IPS DF 4.7 (cell line): ENCODE results near the gene TESK2.
A peak's percentile ranks its signal among the peaks of the same experiment; 100 is the strongest.

Experiments used
- DNase-seq: peaks from one replicate; pipeline ENCODE4 v3.0.0-alpha.2; 2013; ENCODE audit warnings: low spot score; ENCODE audit errors: extremely low read depth

TESK2 gene

DNA sequence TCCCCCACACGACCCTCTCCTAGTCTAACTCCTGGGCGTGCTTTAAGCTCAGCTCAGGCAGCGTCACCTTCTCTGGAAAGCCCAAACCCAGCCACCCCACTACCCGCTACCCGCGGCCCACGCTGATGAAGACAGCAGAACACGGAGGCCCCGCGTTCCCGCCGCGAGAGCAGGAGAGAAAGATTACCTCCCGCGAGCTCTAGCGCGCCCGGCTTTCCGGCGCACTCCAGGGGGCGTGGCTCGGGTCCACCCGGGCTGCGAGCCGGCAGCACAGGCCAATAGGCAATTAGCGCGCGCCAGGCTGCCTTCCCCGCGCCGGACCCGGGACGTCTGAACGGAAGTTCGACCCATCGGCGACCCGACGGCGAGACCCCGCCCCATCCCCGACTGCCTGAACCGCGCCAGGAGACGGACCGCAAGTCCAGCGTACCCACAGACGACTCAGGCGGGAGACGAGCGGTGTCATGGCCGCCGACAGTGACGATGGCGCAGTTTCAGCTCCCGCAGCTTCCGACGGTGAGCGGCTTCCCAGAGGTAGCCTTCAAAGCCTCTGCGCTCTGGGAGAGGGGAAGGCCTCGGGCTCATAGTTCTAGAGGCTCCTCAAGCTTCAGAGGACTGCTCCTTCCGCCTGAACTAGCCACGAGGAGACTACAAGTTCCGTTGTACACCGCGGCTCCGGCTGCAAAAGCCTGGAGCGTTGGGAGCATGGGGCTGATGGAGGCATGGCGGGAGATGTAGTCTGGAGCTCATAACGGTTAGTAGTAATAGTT lies 151.0 kb downstream of the TESK2 start, which contains the start of the genes MUTYH and TOE1:
TSS of gene MUTYH (minus strand) at position 652 of the 770 bp plus-strand sequence. CDS start 5,935 bp downstream, outside the sequence.
TSS of gene TOE1 (plus strand) at position 382 of the 770 bp plus-strand sequence. CDS start at position 465, 83 bp downstream.
- peak; percentile 68 for DNase-seq

GRCh38 chr1:45337630-45338325 lies 153.2 kb downstream of the TESK2 start:
- DNase-seq: no peak

GRCh38 chr1:45335855-45336324 lies 155.1 kb downstream of the TESK2 start:
- DNase-seq: no peak

DNA sequence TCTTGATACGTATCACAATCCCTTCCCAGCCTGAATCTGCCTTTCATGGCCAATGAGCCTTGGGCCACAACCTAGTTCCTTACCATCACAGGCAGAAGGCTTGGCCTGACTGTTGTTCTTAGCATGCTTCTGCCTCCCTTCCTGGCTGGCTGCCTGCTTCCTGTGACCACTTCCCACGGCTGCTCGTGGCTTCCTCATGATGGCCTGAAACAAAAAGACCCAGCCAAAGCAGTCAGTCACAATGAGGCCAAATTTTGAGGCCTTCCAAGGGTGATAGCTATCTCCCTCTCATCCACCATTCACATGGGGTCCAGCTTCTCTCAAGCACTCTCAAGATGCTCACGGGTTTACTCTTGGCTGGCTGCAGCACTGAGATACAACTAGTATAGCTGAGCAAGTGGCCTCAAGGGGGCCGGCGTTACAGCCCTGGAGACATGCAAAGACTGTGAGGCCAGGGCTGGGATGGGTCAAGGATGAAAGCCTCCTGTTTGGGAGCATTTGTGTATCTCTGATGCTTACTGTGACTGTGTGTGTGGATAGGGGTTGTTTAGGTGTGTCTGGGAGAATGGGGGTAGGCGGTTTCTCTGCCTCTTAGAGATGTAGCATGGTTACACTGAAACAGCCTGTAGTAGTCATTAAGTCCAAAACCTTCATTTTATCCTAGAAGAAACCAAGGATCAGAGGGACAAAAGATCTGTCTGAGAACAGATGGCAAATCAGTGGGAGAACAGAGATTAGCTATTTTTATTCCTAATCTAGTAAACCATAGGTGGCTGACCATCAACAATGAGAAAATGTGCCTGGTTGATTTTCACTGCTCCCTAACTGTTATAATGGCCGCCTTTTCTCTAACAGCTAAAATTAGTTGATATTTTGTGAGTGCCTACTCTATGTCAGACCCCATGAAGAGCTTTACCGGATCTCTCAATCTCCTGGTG lies 156.4 kb downstream of the TESK2 start:
- DNase-seq: no peak

- no peak for DNase-seq
Observed at GRCh38 chr1:45332346-45332720, 158.6 kb downstream of the TESK2 start.

- no peak for DNase-seq
Observed at GRCh38 chr1:45331436-45332345, 159.3 kb downstream of the TESK2 start.

DNA sequence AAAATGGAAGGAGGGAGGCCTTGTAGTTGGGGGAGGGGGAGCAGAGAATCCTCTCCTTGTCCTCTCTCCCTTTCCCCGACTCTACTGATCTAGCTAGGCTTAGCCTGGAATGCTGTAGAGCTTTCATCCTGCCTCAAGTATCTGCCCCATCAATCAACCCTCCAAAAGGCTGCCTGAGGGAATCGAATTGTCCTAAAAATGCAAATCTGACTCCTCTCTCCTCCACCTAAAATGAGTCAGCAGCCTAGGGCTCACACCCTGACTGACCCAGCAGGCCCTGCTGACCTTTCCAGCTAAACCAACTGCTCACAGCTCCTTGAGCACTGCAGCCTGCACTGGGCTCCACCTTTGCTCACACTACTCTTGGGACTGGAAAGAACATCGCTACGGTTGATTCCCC lies 161.5 kb downstream of the TESK2 start:
- DNase-seq: no peak

GRCh38 chr1:45328680-45329079 lies 162.3 kb downstream of the TESK2 start:
- no peak for DNase-seq

DNA sequence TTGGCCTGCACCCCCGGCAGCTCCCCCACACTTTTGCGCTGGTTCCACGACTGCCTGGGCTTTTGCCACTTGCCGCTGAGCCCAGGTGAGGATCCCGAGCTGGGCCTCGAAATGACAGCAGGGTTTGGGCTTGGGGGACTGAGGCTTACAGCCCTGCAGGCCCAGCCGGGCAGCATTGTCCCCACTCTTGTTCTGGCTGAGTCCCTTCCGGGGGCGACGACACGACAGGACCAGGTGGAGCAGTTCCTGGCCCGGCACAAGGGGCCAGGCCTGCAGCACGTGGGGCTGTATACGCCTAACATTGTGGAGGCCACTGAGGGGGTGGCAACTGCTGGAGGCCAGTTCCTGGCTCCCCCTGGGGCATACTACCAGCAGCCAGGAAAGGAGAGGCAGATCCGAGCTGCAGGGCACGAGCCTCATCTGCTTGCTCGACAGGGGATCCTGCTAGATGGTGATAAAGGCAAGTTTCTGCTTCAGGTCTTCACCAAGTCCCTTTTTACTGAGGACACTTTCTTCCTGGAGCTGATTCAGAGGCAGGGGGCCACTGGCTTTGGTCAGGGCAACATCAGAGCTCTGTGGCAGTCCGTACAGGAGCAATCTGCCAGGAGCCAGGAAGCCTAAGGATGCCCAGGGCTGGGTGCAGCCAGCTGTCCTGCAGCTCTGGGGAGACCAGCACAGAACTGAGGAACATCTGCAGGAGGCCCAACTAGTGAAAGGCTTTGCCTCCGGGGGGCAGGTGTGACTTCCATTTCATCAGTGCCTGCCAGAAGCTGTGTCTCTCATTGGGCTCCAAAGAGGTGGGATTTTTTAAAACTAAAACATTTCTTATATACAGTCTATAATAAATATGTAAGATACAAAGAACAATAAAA lies 163.1 kb downstream of the TESK2 start:
- no peak for DNase-seq

GRCh38 chr1:45326627-45327623 lies 164.0 kb downstream of the TESK2 start, which contains the start of gene HPDL:
HPDL (plus strand) TSS chr1:45326895; CDS start chr1:45327149, 254 bp downstream.
- DNase-seq: peak; percentile 58

GRCh38 chr1:45325851-45326506 lies 165.0 kb downstream of the TESK2 start:
- no peak for DNase-seq

- no peak for DNase-seq
Observed at GRCh38 chr1:45322486-45323040, 168.4 kb downstream of the TESK2 start.

DNA sequence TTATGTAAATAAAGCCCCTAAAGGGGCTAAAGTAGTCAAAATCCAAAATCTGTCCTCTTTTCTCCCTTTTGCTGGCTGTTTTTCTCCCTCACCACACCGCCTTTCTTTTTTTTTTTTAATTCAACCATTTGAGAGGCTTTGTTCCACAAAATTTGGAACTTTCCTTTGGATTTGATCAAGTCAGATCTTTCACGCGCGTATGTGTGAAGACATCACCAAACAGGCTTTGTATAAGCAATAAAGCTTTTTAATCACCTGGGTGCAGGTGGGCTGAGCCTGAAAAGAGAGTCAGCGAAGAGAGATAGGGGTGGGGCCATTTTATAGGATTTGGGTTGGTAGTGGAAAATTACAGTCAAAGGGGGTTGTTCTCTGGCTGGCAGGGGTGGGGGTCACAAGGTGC lies 169.5 kb downstream of the TESK2 start:
- DNase-seq: no peak

DNA sequence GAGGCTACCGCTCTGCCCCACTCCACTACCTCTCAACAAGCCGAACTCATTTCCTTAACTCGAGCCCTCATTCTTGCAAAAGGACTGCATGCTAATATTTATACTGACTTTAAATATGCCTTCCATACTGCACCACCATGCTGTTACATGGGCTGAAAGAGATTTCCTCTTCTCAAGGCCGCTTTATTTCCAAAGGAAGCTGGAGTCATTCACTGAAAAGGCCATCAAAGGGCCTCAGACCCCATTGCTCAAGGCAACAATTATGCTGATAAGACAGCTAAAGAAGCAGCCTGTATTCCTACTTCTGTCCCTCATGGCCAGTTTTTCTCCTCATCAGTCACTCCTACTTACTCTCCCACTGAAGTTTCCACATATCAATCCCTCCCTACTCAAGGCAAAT lies 171.2 kb downstream of the TESK2 start:
- DNase-seq: no peak

DNA sequence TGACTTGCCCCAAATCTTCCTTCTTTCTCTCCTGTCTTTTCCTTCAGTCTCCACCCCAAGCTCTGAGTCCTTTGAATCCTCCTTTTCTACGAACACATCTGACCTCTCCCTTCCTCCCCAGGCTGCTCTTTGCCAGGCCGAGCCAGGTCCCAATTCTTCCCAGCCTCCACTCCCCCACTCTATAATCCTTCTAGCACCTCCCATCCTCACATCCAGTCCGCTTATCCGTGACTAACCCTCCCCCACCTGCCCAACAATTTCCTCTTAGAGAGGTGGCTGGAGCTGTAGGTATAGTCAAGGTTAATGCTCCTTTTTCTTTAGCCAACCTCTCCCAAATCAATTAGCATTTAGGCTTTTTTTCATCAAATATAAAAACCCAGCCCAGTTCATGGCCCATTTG lies 173.8 kb downstream of the TESK2 start:
- DNase-seq: no peak

DNA sequence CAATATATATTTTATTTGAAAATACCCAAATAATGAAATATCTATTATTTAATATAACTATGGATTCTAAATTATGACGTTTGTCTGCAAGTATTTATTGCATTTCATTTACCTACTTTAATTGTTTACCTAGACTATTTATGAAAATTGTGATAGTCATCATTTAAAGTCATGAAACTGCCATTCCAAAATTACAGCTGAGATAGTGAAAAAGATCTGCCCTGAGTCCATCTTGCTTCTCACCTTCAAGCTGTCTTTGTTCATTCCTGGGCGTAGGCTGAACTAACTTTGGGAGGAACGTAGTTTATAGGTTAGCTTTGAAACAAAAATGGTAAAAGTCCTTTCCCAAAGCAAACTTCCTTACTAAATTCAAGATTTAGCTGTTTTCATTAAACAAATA lies 176.7 kb downstream of the TESK2 start:
- no peak for DNase-seq

GRCh38 chr1:45306905-45307304 lies 184.1 kb downstream of the TESK2 start:
- DNase-seq: no peak
